GM19193 (cell line): ENCODE measurements around the gene CDK19.

Experiments
- POLR2A ChIP-seq: IDR thresholded peaks from 4 replicates; pipeline ENCODE4 v1.6.1; 2011; ENCODE audit not compliant: insufficient read depth, insufficient read length; ENCODE audit errors: extremely low read depth

CDK19 gene

DNA sequence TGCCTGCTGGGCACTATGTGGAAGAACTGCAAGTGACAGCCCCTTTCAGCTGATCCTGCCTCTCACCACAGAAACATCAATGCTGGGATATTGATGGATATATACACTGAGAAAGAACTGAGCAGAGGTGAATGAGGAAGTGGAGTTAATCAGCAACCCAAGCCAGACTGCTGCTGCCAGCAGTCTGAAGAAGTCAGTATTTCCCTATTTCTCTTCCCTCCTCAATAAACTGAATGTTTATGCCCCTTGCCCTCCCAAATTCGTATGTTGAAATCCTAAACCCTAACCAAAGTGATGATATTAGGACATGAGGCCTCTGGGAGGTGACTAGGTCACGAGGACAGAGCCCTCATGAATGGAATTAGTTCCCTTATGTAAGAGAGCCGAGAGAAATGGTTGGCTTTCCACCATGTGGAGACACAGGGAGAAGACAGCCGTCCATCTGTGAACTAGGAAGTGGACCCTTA lies 76.3 kb downstream of the CDK19 start:
- TF ChIP-seq POLR2A = no peak

DNA sequence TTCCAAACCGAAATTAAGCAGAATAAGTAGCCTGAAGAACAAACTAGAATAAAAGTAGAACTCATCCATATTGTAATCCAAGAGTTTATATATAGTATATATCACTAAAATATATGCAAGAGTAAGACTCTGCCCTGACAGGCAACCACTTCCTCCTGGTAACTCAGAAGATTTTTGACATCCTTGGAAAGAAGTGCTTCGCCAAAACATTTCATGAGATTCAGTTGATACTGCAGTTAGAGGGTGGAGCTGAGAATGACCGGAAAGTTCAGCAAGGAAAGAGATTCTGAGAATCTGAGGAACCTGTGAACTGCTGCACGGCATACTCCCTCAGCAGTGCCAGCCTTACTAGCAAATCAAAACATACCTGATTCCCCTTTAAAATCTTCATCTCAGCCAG lies 79.6 kb downstream of the CDK19 start:
- TF ChIP-seq POLR2A = no peak

DNA sequence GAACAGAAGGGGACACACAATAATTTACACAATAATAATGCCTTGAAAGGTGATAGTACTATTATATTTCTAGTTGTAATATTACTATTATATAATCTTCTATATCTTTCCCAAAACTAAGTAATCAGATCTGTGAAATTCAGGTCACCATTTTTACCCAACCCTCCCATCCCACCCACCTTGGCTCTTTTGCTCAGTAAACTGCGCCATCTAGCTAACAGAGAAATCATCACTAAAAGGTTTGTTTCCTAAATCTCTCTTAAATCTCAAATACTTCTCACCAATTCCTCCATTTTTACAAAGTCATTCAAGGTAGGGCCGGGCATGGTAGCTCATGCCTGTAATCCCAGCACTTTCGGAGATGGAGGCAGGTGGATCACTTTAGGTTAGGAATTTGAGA lies 83.4 kb downstream of the CDK19 start:
- TF ChIP-seq POLR2A = no peak

DNA sequence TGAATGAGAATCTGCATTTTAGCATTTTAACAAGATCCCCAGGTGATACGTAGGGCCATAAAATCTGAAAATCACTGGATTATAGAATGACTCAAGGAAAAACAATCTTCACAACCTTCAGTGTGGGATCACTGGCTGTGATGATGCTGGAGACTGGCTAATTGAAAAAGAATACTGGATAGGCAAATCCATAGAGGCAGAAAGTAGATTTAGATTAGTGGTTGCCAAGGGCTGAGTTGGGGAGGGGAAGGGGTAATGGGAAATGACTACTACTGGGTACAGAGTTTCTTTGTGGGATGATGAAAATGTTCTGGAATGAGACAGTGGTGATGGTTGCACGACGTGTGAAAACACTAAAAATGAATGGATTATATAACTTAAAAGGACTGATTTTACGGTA lies 84.1 kb downstream of the CDK19 start:
- no peak for TF ChIP-seq POLR2A

DNA sequence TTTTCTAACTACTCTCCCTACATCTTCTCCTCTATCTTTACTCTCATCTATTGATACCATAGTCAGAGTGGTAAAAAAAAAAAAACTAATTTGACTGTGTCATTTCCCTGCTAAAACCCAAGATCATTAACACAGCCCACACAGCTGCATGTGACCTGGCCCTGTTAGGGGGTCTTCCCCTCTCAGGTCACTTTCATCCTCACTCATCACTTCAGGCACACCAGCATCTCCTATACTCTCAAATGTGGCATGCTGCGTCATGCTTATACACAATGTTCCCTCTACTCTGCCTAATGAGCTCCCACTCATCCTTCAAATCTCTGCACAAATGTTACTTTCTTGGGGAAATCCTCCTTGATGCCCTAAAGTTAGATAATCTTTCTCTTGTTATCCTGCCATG lies 86.8 kb downstream of the CDK19 start:
- no peak for TF ChIP-seq POLR2A

DNA sequence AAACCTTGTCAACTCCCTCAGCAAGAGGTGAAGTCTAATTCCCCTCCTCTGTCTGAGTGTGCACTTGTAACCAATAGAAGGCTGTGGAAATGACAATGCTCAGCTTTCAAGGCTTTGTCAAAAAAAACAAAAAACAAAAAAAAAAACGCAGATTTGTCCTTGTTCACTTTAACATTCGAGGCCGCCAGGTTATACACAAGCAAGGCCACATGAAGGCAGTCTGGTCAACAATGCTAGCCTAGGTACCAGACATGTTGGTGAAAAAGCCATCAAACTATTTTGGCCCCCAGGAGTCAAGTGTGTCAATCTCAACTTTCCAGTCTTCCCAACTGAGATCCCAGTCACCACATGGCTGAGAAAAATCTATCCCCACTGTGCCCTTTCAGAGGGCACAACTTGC lies 92.3 kb downstream of the CDK19 start:
- TF ChIP-seq POLR2A = no peak

DNA sequence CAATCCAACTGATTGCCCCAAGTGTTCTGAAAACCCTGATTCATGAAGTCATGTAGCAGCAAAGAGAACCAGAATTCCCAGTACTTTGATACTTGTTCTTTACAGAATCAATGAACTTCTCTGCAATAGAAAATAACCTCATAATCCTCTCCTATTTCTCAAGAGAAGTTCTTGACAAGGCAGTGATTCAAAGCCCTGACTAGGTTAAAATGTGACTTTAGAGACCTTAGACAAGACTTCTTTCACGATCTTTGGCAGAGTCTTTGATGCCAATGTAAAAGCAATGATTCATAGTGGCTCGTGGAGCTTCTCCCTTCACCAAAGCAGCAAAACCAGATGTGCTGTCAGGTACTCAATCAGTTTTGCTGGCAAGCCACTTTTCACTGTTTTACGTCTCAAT lies 95.2 kb downstream of the CDK19 start:
- no peak for TF ChIP-seq POLR2A

DNA sequence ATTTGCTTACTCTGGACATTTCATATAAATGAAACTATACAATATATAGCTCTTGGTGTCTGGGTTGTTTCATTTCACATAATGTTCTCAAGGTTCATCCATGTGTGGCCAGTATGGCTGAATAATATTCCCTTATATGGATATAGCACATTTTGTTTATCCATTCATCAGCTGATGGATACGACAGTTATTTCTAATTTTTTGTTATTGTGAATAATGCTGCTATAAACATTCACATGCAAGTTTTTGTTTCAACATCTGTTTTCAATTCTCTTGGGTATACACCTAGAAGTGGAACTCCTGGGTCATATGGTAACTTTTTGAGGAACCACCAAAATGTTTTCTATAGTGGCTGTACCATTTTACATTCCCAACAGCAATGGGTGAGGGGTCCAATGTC lies 101.1 kb downstream of the CDK19 start:
- no peak for TF ChIP-seq POLR2A

DNA sequence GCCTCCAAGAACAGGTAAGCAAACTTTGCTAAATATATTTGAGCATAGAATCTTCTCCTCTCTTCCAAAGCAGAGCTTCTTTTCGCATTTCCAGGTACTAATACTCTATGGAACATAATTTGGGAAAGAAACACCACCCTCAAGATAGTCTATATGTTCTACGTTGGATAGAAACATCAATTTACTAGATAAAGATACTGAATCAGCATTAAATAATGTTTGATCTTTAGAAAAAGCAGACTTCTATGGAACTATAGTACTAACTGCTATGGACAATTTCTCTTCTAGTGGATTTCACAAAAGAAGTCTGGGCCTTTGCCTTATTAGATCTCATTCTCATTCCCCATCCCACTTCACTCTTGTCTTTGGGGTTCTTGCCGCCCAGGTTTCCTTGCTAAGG lies 103.0 kb downstream of the CDK19 start:
- no peak for TF ChIP-seq POLR2A

DNA sequence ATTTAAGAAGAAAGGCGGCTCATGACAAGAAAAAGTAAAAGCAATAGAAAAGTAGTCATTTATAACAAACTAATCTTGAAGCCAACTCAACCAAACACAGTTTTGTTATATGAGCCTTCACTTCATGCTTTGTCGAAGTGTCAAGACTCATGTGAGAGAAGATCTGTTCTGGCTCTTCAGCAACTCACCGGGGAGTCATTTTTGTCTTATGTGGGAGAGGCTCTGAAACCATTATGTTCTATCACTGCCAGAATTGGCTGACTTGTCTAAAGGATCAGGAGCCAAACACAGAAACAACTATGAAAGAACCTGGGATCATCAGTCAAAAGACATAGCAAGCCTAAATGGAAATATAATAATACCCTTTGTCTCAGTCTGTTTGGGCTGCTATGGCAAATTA lies 105.2 kb downstream of the CDK19 start:
- no peak for TF ChIP-seq POLR2A

DNA sequence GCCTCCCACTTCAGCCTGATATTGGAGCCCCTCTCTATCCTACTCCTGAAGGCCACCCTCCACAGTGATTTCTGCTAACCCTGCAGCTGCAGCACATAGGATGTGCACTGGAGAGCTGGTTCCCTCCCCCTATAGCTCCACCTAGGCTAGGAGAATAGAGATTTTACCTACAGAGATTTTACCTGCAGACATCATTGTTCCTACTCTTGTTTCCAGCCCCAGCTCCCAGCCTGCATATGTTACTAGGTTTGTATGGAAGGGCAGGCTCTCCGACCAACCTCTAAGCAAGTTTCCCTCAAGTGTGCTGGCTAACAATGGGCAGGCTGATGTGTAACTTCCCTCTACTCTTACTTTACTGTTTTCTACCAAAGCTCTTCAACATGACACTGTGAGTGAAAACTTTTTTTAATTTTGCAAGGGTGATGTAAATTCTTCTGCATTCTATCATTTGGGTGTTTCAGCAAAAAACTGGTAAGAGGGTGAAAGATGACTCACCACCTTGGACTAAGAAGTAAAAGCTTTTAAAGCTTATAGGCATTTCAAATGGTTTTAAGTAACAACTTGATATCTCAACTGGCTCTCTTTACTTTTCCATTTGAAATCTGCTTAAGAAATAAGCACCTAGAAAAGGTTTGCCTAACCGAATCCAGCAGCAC lies 106.8 kb downstream of the CDK19 start:
- no peak for TF ChIP-seq POLR2A

DNA sequence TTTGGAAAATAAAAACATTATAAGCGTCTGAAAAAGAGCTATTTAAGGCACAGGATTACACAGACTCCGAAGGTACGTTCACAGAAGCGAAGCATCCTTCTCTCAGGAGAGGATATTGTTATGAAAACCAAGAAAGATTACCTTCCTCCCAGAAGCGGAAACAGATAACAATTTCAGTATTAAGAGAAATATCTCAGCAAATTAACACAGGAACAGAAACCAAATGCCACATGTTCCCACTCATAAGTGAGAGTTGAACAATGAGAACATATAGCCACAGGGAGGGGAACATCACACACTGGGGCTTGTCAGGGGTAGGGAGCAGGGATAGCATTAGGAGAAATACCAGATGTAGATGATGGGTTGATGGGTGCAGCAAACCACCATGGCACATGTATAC lies 109.7 kb downstream of the CDK19 start:
- TF ChIP-seq POLR2A = no peak

DNA sequence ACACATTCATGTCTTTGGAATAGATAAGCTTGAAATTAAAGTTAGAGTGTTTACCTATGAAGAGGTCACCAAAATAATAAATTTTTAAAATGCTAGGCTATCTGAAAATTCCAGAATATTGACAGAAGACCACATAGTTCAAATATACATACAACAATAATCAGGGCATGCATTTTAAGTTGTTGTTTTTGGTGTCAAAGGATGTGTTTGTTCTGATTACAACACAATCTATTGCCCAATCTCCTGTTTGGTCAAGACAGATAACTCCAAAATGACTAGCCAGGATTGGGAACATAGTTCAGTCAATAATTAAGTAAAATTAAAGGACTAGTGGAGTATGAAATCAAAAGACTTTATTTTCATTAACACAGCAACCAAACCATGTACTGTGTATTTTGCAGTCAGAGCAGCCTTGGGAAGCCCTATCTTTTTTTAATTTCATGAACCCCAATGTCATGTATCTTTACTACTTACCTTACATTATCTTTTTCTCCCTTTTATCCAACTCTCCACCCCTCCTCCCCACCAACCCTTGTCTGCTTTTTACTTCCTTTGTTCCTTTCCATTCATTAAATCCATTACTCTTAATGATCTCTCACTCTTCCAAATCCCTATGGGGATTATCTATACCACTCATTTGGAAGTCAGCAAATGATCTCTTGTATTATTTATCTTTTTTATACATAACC lies 111.2 kb downstream of the CDK19 start:
- no peak for TF ChIP-seq POLR2A

DNA sequence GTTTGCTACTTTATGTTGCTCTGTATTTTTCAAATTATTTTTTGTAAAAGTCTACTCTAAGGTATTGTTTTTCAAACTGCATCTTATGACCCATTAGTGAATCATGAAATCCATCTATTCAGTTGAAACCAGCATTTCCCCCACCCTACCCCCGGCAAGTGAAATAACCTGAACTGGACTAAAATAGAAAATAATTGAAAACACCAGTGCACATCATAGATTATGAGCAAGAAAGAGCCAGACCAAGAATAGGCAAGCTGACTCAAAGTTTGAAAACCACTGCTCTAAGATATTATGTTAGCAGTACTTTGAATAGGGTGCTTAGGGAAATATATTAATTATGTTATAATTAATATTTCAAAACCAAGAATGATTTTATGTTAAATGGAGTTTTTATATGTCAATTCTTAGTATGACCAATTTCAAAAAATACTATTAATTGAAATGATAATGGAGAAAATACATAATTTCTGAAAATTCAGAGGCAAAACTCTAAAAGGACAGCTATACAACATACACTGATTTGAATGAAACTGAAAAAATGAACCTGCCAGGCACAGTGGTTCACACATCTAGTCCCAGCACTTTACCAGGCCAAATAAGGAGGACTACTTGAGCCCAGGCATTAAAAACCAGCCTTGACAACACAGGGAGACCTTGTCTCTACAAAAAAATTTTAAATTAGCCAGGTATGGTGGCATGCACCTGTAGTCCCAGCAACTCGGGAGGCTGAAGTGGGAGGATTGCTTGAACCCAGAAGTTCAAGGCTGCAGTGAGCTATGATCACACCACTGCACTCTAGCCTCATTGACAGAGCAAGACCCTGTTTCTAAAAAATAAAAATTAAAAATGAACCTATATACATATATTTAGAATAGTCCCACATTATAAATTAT lies 112.0 kb downstream of the CDK19 start:
- TF ChIP-seq POLR2A = no peak

DNA sequence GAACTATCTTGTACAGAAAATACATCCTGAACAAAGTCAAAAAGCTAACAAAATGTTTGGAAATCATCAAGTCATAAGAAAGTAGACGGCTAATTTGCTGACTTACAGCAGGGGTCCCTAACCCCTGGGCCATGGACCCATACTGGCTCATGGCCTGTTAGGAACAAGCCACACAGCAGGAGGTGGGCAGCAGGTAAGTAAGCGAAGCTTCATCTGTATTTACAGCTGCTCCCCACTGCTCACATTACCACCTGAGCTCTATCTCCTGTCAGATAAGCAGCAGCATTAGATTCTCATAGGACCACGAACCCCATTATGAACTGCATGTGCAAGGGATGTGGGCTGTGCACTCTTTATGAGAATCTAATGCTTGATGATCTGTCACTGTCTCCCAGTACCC lies 115.5 kb downstream of the CDK19 start:
- TF ChIP-seq POLR2A = no peak
